Measurements from ENCODE around the gene MON2. TPM values are rescaled to one million over a fixed set of nuclear protein-coding genes. Genes with fewer than 3 reads are reported as not detected.
A peak's percentile ranks its signal among the peaks of the same experiment; 100 is the strongest.

Gene MON2
- total RNA-seq, 1 donor: 59.2 TPM

GRCh38 chr12:62621101-62621638 is 154.5 kb downstream of the MON2 start:
- DNase-seq (ENCODE audit: low read depth): no peak
- H3K4me3 ChIP-seq (ENCODE audit: low read depth, low read length): no peak overlapping the region
- no peak for TF ChIP-seq CTCF (IDR thresholded peaks at IDR 0.05; ENCODE audit: insufficient read depth, low read depth, low read length)

GRCh38 chr12:62622177-62622576 is 155.6 kb downstream of the MON2 start:
- no peak for TF ChIP-seq CTCF (IDR thresholded peaks at IDR 0.05; ENCODE audit: insufficient read depth, low read depth, low read length)
- H3K4me3 ChIP-seq (ENCODE audit: low read depth, low read length): no peak overlapping the region
- no peak for DNase-seq (ENCODE audit: low read depth)

- TF ChIP-seq CTCF (IDR thresholded peaks at IDR 0.05; ENCODE audit: insufficient read depth, low read depth, low read length): no peak
- peak; percentile 81 for DNase-seq (ENCODE audit: low read depth)
- no peak overlapping the region for H3K4me3 ChIP-seq (ENCODE audit: low read depth, low read length)
Measured at GRCh38 chr12:62625228-62625627, 158.6 kb downstream of the MON2 start.

GRCh38 chr12:62627181-62627580 is 160.6 kb downstream of the MON2 start:
- TF ChIP-seq CTCF (IDR thresholded peaks at IDR 0.05; ENCODE audit: insufficient read depth, low read depth, low read length): no peak
- H3K4me3 ChIP-seq (ENCODE audit: low read depth, low read length): no peak overlapping the region
- no peak for DNase-seq (ENCODE audit: low read depth)

GRCh38 chr12:62629413-62629812 is 162.8 kb downstream of the MON2 start:
- no peak for DNase-seq (ENCODE audit: low read depth)
- no peak for TF ChIP-seq CTCF (IDR thresholded peaks at IDR 0.05; ENCODE audit: insufficient read depth, low read depth, low read length)

GRCh38 chr12:62629971-62630739 is 163.5 kb downstream of the MON2 start:
- H3K4me3 ChIP-seq (ENCODE audit: low read depth, low read length): no peak overlapping the region
- no peak for TF ChIP-seq CTCF (IDR thresholded peaks at IDR 0.05; ENCODE audit: insufficient read depth, low read depth, low read length)
- DNase-seq (ENCODE audit: low read depth): no peak

More at GRCh38 chr12:62629413-62629812, 162.8 kb downstream of the MON2 start:
- no peak overlapping the region for H3K4me3 ChIP-seq (ENCODE audit: low read depth, low read length)

Data from fibroblast of villous mesenchyme (primary cell).